ENCODE results near the gene APIP. TPM values are rescaled to one million over a fixed set of nuclear protein-coding genes. Genes with fewer than 3 reads are reported as not detected.

Gene APIP
- total RNA-seq, result 14.3 and 19.1 TPM in 2 replicates

GRCh38 chr11:34916015-34916842 lies at the start of gene APIP, which contains the start of gene PDHX:
Gene APIP, minus strand, starts transcription at chr11:34916379. Its CDS starts 95 bp downstream, at chr11:34916284.
Gene PDHX, plus strand, starts transcription at chr11:34916618. Its CDS starts 38 bp downstream, at chr11:34916656.

Other genes with a start within 250 kb of the APIP start
- 16.6 and 24.0 TPM in 2 replicates for gene PDHX, start 239 bp upstream of the APIP start, total RNA-seq
- 95.0 and 175 TPM in 2 replicates for gene CD44, start 222.8 kb upstream of the APIP start, total RNA-seq